ENCODE data around the gene PLXNA4.
"Not testable (repeated sequence)": the region's sequence is repeated elsewhere in the genome, so short reads cannot be mapped to it uniquely, and the experiment has no call there.

The PLXNA4 gene, protein sequence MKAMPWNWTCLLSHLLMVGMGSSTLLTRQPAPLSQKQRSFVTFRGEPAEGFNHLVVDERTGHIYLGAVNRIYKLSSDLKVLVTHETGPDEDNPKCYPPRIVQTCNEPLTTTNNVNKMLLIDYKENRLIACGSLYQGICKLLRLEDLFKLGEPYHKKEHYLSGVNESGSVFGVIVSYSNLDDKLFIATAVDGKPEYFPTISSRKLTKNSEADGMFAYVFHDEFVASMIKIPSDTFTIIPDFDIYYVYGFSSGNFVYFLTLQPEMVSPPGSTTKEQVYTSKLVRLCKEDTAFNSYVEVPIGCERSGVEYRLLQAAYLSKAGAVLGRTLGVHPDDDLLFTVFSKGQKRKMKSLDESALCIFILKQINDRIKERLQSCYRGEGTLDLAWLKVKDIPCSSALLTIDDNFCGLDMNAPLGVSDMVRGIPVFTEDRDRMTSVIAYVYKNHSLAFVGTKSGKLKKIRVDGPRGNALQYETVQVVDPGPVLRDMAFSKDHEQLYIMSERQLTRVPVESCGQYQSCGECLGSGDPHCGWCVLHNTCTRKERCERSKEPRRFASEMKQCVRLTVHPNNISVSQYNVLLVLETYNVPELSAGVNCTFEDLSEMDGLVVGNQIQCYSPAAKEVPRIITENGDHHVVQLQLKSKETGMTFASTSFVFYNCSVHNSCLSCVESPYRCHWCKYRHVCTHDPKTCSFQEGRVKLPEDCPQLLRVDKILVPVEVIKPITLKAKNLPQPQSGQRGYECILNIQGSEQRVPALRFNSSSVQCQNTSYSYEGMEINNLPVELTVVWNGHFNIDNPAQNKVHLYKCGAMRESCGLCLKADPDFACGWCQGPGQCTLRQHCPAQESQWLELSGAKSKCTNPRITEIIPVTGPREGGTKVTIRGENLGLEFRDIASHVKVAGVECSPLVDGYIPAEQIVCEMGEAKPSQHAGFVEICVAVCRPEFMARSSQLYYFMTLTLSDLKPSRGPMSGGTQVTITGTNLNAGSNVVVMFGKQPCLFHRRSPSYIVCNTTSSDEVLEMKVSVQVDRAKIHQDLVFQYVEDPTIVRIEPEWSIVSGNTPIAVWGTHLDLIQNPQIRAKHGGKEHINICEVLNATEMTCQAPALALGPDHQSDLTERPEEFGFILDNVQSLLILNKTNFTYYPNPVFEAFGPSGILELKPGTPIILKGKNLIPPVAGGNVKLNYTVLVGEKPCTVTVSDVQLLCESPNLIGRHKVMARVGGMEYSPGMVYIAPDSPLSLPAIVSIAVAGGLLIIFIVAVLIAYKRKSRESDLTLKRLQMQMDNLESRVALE (N-terminal part only)

GRCh38 chr7:132575982-132576720 lies at the start of gene PLXNA4:
TSS of gene PLXNA4 (minus strand) at chr7:132576470. CDS start at chr7:132508693, 67,777 bp downstream.
- DNase-seq (ENCODE audit: low read depth in 2 of 2, low spot score in 1 of 2), result no peak

- DNase-seq (ENCODE audit: low read depth in 2 of 2, low spot score in 1 of 2), result no peak
These were observed 49.4 kb upstream of the PLXNA4 start for GRCh38 chr7:132625651-132626050.

DNA sequence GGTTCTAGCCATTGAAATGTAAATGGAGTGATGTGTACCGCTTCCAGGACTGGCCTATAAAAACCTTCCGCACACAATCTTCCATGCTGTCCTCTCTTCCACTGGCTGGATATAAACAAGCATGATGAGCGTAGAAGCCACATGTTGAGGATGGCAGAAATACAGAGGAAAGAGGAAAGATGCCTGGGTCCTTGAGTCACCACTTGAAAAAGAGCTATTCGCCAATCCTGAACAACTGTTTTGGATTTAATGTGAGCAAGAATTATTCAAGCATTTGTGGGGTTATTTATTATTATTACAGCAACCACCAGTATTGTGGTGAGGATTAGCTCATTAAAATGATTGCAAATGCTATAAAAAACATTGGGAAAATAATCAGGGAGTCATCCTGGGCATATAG lies 45.8 kb upstream of the PLXNA4 start:
- no peak for DNase-seq (ENCODE audit: low read depth in 2 of 2, low spot score in 1 of 2)

DNA sequence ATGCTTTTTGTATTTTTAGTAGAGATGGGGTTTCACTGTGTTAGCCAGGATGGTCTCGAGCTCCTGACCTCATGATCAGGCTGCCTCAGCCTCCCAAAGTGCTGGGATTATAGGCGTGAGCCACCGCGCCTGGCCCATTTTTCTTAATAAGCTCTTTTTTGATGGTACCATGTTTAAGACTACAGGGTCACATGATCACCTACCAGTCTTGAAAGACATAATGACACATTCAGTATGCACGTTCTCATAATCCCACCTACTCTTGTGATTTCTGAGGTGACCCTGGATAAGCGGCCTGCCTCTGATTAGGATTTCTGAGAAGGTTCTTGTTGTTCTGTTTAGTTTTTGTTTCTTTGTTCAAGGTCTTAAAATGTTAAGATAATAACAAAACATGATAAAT lies 43.7 kb upstream of the PLXNA4 start:
- DNase-seq (ENCODE audit: low read depth in 2 of 2, low spot score in 1 of 2), result no peak

DNA sequence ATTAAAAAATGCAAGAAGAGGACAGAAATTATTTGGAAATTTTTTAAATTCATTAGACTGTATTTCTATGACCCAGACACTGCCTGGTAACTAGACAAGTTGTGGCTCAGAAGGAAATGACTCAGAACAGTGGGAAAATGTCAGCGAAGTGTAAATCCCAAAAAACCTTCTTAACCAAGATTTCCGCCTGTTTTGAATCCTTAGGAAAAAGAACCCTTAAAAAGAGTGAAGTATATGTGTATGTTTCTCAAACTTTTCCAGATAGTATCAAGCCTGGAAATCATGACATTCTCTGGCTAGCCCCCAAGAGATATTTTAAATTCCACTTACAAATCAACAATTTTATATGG lies 42.7 kb upstream of the PLXNA4 start:
- DNase-seq (ENCODE audit: low read depth in 2 of 2, low spot score in 1 of 2), result no peak

GRCh38 chr7:132618271-132618955 lies 42.1 kb upstream of the PLXNA4 start:
- DNase-seq (ENCODE audit: low read depth in 2 of 2, low spot score in 1 of 2), result no peak

DNA sequence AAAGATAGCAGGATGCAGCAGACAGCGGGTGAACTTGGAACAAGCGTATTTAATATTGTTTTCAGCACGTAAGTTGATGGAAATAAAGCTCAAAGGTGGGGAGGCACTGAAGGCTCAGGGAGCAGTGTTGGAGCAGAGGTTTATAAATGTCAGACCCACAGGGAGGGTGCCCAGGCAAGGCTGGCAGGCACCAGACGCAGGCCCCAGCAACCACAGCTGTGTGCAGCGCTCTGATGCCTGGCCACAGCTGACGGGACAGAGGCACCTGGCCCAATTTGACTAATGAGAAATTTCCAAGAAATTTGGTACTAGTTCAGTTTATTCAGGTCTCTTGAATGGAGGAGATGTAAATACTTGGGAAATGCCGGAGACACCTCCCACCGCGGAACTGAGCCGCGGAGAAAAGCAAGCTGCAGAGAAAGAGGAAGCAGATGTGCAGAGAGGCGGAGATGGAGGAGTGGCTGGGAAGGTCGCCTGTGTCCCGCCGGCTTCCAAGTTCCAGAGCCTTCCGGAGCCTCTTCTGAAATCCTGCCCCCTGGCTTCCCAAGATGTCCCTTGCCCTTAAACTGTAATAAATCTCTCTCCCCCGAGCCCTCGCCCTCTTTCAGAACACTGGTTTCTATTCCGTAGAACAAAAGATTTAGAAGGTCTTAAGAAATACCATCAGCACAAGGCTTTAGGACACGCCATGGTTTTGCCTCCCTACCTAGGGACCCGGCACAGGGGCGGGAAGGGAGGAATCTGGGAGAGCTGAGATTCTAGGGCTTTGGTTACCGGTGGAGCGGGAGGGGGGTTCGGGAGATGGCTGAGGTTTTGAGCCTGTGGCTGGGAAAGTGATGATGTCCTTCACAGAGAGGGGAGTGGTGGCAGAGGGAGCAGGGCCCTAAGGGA lies 38.4 kb upstream of the PLXNA4 start:
- DNase-seq (ENCODE audit: low read depth in 2 of 2, low spot score in 1 of 2), result no peak

DNA sequence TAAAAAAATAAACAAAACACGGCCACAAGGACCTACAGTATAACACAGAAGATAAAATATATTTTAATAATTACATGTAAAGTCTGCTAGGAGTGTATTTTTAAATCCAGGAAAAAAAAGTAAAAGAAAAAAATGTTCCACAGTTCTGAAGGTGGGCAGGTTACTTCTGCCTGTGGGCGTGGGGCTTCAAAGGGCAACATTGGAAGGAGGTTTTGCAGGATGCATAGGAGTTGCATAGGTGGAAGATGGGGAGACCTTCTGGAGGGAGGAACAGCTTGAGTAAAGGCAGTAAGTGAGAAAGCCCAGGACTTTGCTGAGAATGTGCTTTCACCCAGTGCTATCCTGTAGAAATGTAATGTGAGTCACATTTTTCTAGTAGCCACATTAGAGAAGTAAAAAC lies 37.5 kb upstream of the PLXNA4 start:
- no peak for DNase-seq (ENCODE audit: low read depth in 2 of 2, low spot score in 1 of 2)

DNA sequence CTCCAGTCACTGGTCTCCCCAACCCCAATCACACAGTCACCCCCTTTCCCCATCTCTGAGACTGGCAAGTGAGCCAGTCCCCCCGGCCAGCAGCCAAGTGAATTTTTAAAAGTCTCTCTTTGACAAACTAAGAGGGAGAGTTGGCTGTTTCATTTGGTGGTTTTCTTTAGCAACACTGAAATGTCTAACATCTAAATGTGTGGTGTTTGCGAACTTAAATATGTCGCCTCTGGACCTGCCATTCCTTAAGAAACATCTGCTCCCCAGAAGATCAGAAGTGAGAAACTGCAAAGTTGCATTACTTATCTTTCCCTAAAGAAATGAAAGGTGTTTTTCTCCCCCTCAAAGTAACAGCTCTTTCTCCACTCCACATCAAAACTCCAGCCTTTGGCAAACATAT lies 34.7 kb upstream of the PLXNA4 start:
- DNase-seq (ENCODE audit: low read depth in 2 of 2, low spot score in 1 of 2), result no peak

GRCh38 chr7:132609906-132610520 lies 33.7 kb upstream of the PLXNA4 start:
- no peak for DNase-seq (ENCODE audit: low read depth in 2 of 2, low spot score in 1 of 2)

DNA sequence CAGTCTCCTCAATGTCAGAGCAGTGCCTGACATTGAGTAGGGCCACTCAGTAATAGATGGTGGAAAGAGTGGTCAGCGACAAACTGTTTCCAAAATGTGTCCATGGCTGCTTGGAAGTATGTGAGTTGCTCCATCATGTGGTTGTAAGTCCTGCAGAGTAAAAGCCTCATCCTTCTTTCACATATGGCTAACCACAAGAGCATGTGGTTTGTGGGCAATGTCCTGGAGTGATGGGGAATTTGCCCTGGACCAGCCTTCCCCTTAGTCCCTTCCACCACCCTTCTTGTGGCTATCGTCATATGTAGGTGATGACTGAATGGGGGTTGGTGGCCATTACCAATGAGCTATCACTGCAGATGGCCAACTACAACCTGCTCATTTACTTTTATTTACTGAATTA lies 33.0 kb upstream of the PLXNA4 start:
- no peak for DNase-seq (ENCODE audit: low read depth in 2 of 2, low spot score in 1 of 2)

DNA sequence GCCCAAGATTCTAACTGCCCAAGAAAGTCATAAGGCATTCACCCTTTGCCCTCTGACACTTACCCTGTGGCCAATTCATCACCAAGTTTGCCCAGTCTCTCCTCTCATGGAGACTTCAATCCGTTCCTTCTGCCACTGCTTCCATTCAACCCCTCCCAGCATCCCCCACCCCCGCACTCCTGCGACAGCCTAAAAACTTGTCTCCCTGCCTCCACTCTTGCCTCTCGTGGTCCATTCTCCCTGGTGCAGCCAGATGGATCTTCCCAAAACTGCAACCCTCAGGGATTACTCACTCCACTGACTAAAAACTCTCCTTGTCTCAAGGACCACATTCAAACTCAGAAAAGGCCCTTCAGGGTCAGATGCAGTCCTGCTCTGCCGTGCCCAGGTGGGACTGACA lies 32.3 kb upstream of the PLXNA4 start:
- no peak for DNase-seq (ENCODE audit: low read depth in 2 of 2, low spot score in 1 of 2)

- no peak for DNase-seq (ENCODE audit: low read depth in 2 of 2, low spot score in 1 of 2)
These were observed 31.4 kb upstream of the PLXNA4 start for GRCh38 chr7:132607656-132608055.

DNA sequence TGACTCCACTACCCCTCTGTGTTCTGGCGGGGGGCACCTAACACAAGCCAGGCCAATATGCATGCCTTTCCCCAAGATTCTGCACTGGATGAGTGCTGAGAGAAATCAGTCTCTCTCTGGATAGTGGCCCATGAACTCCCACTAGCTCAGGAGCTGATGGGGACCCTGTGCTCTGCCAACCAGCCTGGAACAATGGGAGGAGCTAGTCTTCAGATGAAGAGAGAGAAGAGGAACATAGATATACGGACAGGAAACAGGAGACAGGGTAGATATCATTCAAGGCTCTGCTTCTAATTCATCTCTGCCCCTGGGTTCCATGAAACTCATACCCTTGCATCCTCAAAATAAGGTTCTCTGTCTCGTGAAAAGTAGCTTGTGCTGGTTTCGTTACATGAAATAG lies 27.9 kb upstream of the PLXNA4 start:
- DNase-seq (ENCODE audit: low read depth in 2 of 2, low spot score in 1 of 2), result no peak

DNA sequence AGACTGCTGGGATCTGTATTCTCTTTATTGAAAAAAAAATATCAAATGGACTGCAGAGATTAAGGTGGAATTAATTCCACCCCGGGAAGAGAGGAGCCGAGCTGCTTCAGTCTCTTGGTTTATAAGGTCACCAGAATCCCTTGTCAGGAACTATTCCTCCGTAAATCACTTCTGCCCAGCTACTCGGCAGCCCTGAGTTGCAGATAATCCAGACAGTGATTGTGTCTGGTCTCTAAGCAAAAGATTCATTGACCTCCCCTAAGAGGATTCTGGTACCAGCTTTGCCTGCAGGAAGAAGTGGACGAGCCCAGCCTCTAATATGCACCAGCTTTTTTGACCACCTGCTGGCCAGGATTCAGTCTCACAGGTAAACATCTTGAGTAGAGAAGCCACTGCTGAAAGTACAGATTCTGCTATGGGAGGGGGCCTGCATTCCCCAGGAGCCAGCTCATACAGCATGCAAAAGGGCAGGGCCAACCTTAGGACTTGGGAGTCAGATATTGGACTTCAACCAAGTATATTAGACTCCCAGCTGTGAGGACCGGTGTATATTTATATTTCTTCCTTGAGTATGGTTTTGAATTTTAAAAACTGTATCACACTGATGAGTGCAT lies 27.1 kb upstream of the PLXNA4 start:
- DNase-seq (ENCODE audit: low read depth in 2 of 2, low spot score in 1 of 2), result no peak

GRCh38 chr7:132601783-132602182 lies 25.5 kb upstream of the PLXNA4 start:
- DNase-seq (ENCODE audit: low read depth in 2 of 2, low spot score in 1 of 2), result no peak

GRCh38 chr7:132596588-132596987 lies 20.3 kb upstream of the PLXNA4 start:
- DNase-seq (ENCODE audit: low read depth in 2 of 2, low spot score in 1 of 2), result no peak

- not testable (repeated sequence) for DNase-seq (ENCODE audit: low read depth in 2 of 2, low spot score in 1 of 2)
These were observed 18.5 kb upstream of the PLXNA4 start for GRCh38 chr7:132594741-132595140.

Data from stimulated activated CD8-positive, alpha-beta memory T cell treated with anti-CD3 and anti-CD28 coated beads, Interleukin-4, amount 100 ng/mL, for 1 hour (primary cell).